Fibroblast of upper back skin (primary cell): Measurements from ENCODE around the gene THEM4.

ENCODE experiments used
- DNase-seq: peaks from one replicate; pipeline ENCODE4 v3.0.0-alpha.2; 2013

The THEM4 gene

GRCh38 chr1:151909167-151910149 lies at the start of gene THEM4:
THEM4 (minus strand) TSS chr1:151909511; CDS start chr1:151909458, 53 bp downstream.
- DNase-seq = peak; percentile 96

- DNase-seq = no peak
These were observed 49.6 kb upstream of the THEM4 start for GRCh38 chr1:151958959-151959358.

- DNase-seq = no peak
These were observed 47.7 kb upstream of the THEM4 start for GRCh38 chr1:151956957-151957497.

- DNase-seq = no peak
These were observed 44.2 kb upstream of the THEM4 start for GRCh38 chr1:151953409-151954094.

GRCh38 chr1:151952811-151953210 lies 43.5 kb upstream of the THEM4 start:
- DNase-seq = no peak

GRCh38 chr1:151949371-151950193 lies 40.3 kb upstream of the THEM4 start:
- no peak for DNase-seq

- DNase-seq = no peak
These were observed 39.2 kb upstream of the THEM4 start for GRCh38 chr1:151948506-151948905.

GRCh38 chr1:151947140-151947539 lies 37.8 kb upstream of the THEM4 start:
- no peak for DNase-seq

- DNase-seq = peak; percentile 93
These were observed 36.7 kb upstream of the THEM4 start for GRCh38 chr1:151945725-151946722.

GRCh38 chr1:151944857-151945575 lies 35.7 kb upstream of the THEM4 start:
- no peak for DNase-seq

- DNase-seq = no peak
These were observed 35.0 kb upstream of the THEM4 start for GRCh38 chr1:151944126-151944856.

GRCh38 chr1:151943591-151943990 lies 34.3 kb upstream of the THEM4 start:
- DNase-seq = no peak

- no peak for DNase-seq
These were observed 33.6 kb upstream of the THEM4 start for GRCh38 chr1:151942882-151943281.

- DNase-seq = no peak
These were observed 31.2 kb upstream of the THEM4 start for GRCh38 chr1:151940541-151940940.

GRCh38 chr1:151939779-151940178 lies 30.5 kb upstream of the THEM4 start:
- DNase-seq = no peak

GRCh38 chr1:151939141-151939540 lies 29.8 kb upstream of the THEM4 start:
- DNase-seq = no peak

- no peak for DNase-seq
These were observed 27.3 kb upstream of the THEM4 start for GRCh38 chr1:151936653-151937052.

- DNase-seq = no peak
These were observed 26.7 kb upstream of the THEM4 start for GRCh38 chr1:151935894-151936602.

- peak; percentile 62 for DNase-seq
These were observed 25.8 kb upstream of the THEM4 start for GRCh38 chr1:151935154-151935553.
